A549 (cell line): ENCODE results near the gene PLCD3. TPM values are rescaled to one million over a fixed set of nuclear protein-coding genes. Genes with fewer than 3 reads are reported as not detected.
A peak's percentile ranks its signal among the peaks of the same experiment; 100 is the strongest.

Experiments
- ATAC-seq, 2 experiments: fragments of 200-7000 bp in 1 of 2; fragments of >200 bp in 1 of 2; cut with Nextera tagmentation in 1 of 2; cut with Tn5 transposase in 1 of 2; 3 replicates each; pipeline versions ENCODE4 v1.8.0 to v1.9.1; 2018 to 2020; ENCODE audit warnings: mild to moderate bottlenecking in 1 of 2, moderate library complexity in 1 of 2
- CTCF ChIA-PET: fragments of 300-600 bp; sonication (Branson Sonifier 250); formaldehyde crosslinking; extraction: SDS; loops from one replicate; lab custom pipeline; 2021; ENCODE audit warnings: antibody characterized with exemption, inconsistent platforms; lab: Yijun Ruan, JAX
- POLR2A ChIA-PET: fragments of 350-600 bp; formaldehyde crosslinking; extraction: SDS; loops from one replicate; lab custom pipeline; 2021; ENCODE audit warnings: antibody characterized with exemption, inconsistent platforms; lab: Yijun Ruan, JAX
- DNase-seq, 2 experiments: peaks; one replicate each; pipeline versions ENCODE4 v3.0.0 to v3.0.0-alpha.2; 2011 to 2016; ENCODE audit warnings: low read depth in 1 of 2, low spot score in 1 of 2
- FAIRE-seq: peaks from 2 replicates; lab custom pipeline; 2011; peaks lifted over from hg19 to GRCh38; lab: Jason Lieb, UNC
- H3K27ac ChIP-seq, 2 experiments: fragments of >200 bp; sonication (Bioruptor Twin); formaldehyde crosslinking; 3 replicates each; pipeline ENCODE4 v1.5.1; 2016 to 2017
- H3K4me1 ChIP-seq: fragments of >200 bp; sonication (Bioruptor Twin); formaldehyde crosslinking; 3 replicates; pipeline ENCODE4 v1.6.1; 2016
- H3K4me2 ChIP-seq: fragments of >200 bp; sonication (Bioruptor Twin); formaldehyde crosslinking; 3 replicates; pipeline ENCODE4 v1.6.1; 2016
- H3K4me3 ChIP-seq: fragments of >200 bp; sonication (Bioruptor Twin); formaldehyde crosslinking; 3 replicates; pipeline ENCODE4 v1.5.1; 2016
- H3K9me3 ChIP-seq: fragments of >200 bp; sonication (Bioruptor Twin); formaldehyde crosslinking; 3 replicates; pipeline ENCODE4 v1.6.1; 2016
- ATOH8 ChIP-seq: fragments of 250-450 bp; sonication (Bioruptor Pico); IDR thresholded peaks from 2 replicates; pipeline ENCODE4 v1.5.0; 2020; ENCODE audit warnings: low read depth, mild to moderate bottlenecking, moderate library complexity
- CBX2 ChIP-seq: fragments of 200-600 bp; sonication (generic); IDR thresholded peaks from 2 replicates; pipeline ENCODE4 v1.6.1; 2016; ENCODE audit warnings: low read depth, mild to moderate bottlenecking, borderline replicate concordance
- CBX8 ChIP-seq: fragments of 200-600 bp; sonication (generic); IDR thresholded peaks from 2 replicates; pipeline ENCODE4 v1.6.1; 2016
- CEBPB ChIP-seq, 2 experiments: fragments of >200 bp in 1 of 2; sonication (Bioruptor Twin) in 1 of 2; formaldehyde crosslinking in 1 of 2; IDR thresholded peaks; 2 replicates each; pipeline ENCODE4 v1.6.1; 2012 to 2016
- CHD4 ChIP-seq: fragments of 200-600 bp; sonication (generic); IDR thresholded peaks from 2 replicates; pipeline ENCODE4 v1.6.1; 2016; ENCODE audit warnings: antibody characterized with exemption, mild to moderate bottlenecking, borderline replicate concordance
- EP300 ChIP-seq, 2 experiments: fragments of >200 bp; sonication (Bioruptor Twin); formaldehyde crosslinking; IDR thresholded peaks; 2 replicates in 1 of 2; 3 replicates in 1 of 2; pipeline ENCODE4 v1.6.1; 2016 to 2017
- GATA3 ChIP-seq: IDR thresholded peaks from 2 replicates; pipeline ENCODE4 v1.6.1; 2012; ENCODE audit warnings: borderline replicate concordance
- HDAC2 ChIP-seq: fragments of 200-600 bp; sonication (generic); IDR thresholded peaks from 2 replicates; pipeline ENCODE4 v1.6.1; 2016
- HMGXB4 ChIP-seq: fragments of 250-450 bp; sonication (Bioruptor Pico); IDR thresholded peaks from 2 replicates; pipeline ENCODE4 v1.5.0; 2021; ENCODE audit warnings: mild to moderate bottlenecking, moderate library complexity, borderline replicate concordance
- HOXA7 ChIP-seq: fragments of 250-450 bp; sonication (Bioruptor Pico); IDR thresholded peaks from 2 replicates; pipeline ENCODE4 v1.5.0; 2020; ENCODE audit warnings: mild to moderate bottlenecking, moderate library complexity
- JUN ChIP-seq, 2 experiments: fragments of >200 bp; sonication (Bioruptor Twin); formaldehyde crosslinking; IDR thresholded peaks; 2 replicates in 1 of 2; 3 replicates in 1 of 2; pipeline ENCODE4 v1.6.1; 2016 to 2017
- JUNB ChIP-seq: fragments of >200 bp; sonication (Bioruptor Twin); formaldehyde crosslinking; IDR thresholded peaks from 2 replicates; pipeline ENCODE4 v1.6.1; 2016
- MAZ ChIP-seq: fragments of 150-350 bp; IDR thresholded peaks from 2 replicates; pipeline ENCODE4 v1.6.1; 2014; ENCODE audit warnings: antibody characterized with exemption, low read depth, low read length, borderline replicate concordance
- MYC ChIP-seq: IDR thresholded peaks from 2 replicates; pipeline ENCODE4 v1.6.1; 2012; ENCODE audit warnings: mild to moderate bottlenecking, inconsistent platforms, low read length, improper control_type of control experiment, borderline replicate concordance
- NPAS2 ChIP-seq: fragments of 250-450 bp; sonication (Bioruptor Pico); IDR thresholded peaks from 2 replicates; pipeline ENCODE4 v1.8.0; 2022; ENCODE audit warnings: mild to moderate bottlenecking, moderate library complexity, borderline replicate concordance
- NR3C1 ChIP-seq: fragments of >200 bp; sonication (Bioruptor Twin); formaldehyde crosslinking; IDR thresholded peaks from 3 replicates; pipeline ENCODE4 v1.6.1; 2017
- POLR2A ChIP-seq: IDR thresholded peaks from 2 replicates; pipeline ENCODE4 v1.6.1; 2012; ENCODE audit warnings: mild to moderate bottlenecking, low read length
- POLR2AphosphoS2 ChIP-seq: conservative IDR thresholded peaks from 2 replicates; pipeline ENCODE4 v1.6.1; 2012; ENCODE audit warnings: low read length, improper control_type of control experiment, inconsistent platforms
- RAD21 ChIP-seq, 2 experiments: fragments of >200 bp in 1 of 2; sonication (Bioruptor Twin) in 1 of 2; formaldehyde crosslinking in 1 of 2; IDR thresholded peaks in 1 of 2; conservative IDR thresholded peaks in 1 of 2; 2 replicates in 1 of 2; 3 replicates in 1 of 2; pipeline ENCODE4 v1.6.1; 2012 to 2018; ENCODE audit warnings: inconsistent platforms in 1 of 2
- RARB ChIP-seq: fragments of 250-450 bp; sonication (Bioruptor Pico); IDR thresholded peaks from 2 replicates; pipeline ENCODE4 v1.8.0; 2021; ENCODE audit warnings: mild to moderate bottlenecking, moderate library complexity
- REST ChIP-seq: fragments of 200-600 bp; sonication (generic); IDR thresholded peaks from 2 replicates; pipeline ENCODE4 v1.6.1; 2016; ENCODE audit warnings: antibody characterized with exemption, mild to moderate bottlenecking, moderate library complexity
- RFX5 ChIP-seq: fragments of 450-650 bp; IDR thresholded peaks from 2 replicates; pipeline ENCODE4 v1.7.1; 2014; ENCODE audit warnings: antibody characterized with exemption, mild to moderate bottlenecking, moderate library complexity
- TFCP2L1 ChIP-seq: fragments of 250-450 bp; sonication (Bioruptor Pico); IDR thresholded peaks from 2 replicates; pipeline ENCODE4 v1.5.0; 2021; ENCODE audit warnings: mild to moderate bottlenecking
- ZC3H11A ChIP-seq: fragments of 450-650 bp; IDR thresholded peaks from 2 replicates; pipeline ENCODE4 v1.6.1; 2014; ENCODE audit warnings: antibody characterized with exemption, mild to moderate bottlenecking
- WGBS: methylation state at CpG from one replicate; pipeline ENCODE4 v1.1.6; 2017; ENCODE audit errors: missing lambda C conversion rate; 5-methylcytosine and 5-hydroxymethylcytosine counted together
- polyA plus RNA-seq, 4 experiments: library from polyadenylated mRNA; depleted of rRNA in 3 of 4; stranded (reverse); fragments of >200 nt; fragmentation: RNase III in 1 of 4; extraction: RNeasy Plus Mini Kit Qiagen cat#74134 plus additional on column Dnase treatment in 1 of 4; gene quantifications; 2 replicates in 3 of 4; 3 replicates in 1 of 4; pipeline ENCODE4 v1.2.3, GENCODE V29; 2011 to 2017
- TF ChIP-seq, protein P1 (sequence below): fragments of 150-350 bp; IDR thresholded peaks from 2 replicates; pipeline ENCODE4 v1.6.1; 2014; ENCODE audit warnings: low read depth, mild to moderate bottlenecking, low read length

Gene PLCD3
- polyA plus RNA-seq, 2 of the 4 experiments (the other 2 are of a cell fraction), result 56.6 to 105 TPM

DNA sequence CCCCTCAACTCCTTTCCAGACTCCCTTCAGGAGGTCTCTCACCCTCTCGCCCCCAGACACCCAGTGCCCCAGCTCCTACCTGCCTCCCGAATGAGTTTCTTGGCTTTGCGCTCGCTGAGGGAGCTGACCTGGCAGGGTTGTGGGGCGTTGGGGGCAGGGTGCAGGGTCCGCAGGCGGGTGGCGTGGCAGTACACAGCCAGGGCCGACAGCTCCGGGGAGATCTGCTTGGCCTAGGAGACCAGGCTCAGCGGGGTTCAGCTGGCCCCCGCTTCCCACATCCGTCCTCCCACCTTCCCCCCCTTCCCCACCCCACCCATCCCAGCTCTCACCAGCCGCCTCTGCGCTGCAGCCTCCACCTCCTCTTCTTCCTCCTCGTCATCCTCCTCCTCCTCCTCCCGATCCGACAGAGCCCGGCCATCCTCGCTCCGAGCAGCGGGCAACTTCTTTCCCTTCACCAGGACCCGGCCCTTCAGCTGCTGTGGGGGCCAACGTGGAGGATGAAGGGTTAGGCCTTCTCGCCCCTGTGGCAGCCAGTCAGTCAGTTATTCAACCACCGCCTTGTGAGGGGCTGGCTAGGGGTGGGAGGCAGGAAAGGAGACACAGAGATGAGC is 17.2 kb downstream of the PLCD3 start:
- Histone ChIP-seq H3K9me3 (no peaks in the 10 kb centered on the region), H3K4me2 (no peak overlapping the region), H3K4me3 (no peak overlapping the region), H3K27ac (peak overlapping the region in 1 of 2 experiments; percentile 1; a peak in 2 of 6 replicates), H3K4me1 (0 out of 3 replicates have a peak, but pooled peaks cover 3% of the 10 kb centered on the region)
- no peak for TF ChIP-seq CHD4
- no peak for TF ChIP-seq RAD21 (conservative IDR thresholded peaks at IDR 0.05 in 1 of 2, IDR thresholded peaks at IDR 0.05 in 1 of 2)
- no peak for TF ChIP-seq JUNB
- TF ChIP-seq JUN (IDR thresholded peaks at IDR 0.05), result 0 out of 5 replicates have a peak, but pooled peaks of 1 of the 2 experiments have one; percentile 33
- no peak for TF ChIP-seq TFCP2L1 (CRISPR knock-in tag)
- 94% methylated on average over 26 of the region's 26 CpGs for WGBS
- ATAC-seq (no peak), DNase-seq (no peak), FAIRE-seq (no peak)
- POLR2A ChIA-PET, result no interaction called here
- CTCF ChIA-PET, result interaction anchor here (0.9 to 12.0 kb wide), 9 partner anchors 9 to 336 kb away, joined by 3 to 288 read pairs (median 6); partner anchors contain the start of genes ACBD4, HEXIM1 and PLCD3

- no peak overlapping the region for H3K4me2 ChIP-seq
- TF ChIP-seq NPAS2 (CRISPR knock-in tag), result no peak
- no peak for TF ChIP-seq HDAC2
- no peak for TF ChIP-seq RFX5
- TF ChIP-seq POLR2A, result no peak
- no peak for TF ChIP-seq CBX2
- TF ChIP-seq ATOH8 (CRISPR knock-in tag), result no peak
- TF ChIP-seq CBX8, result no peak
- TF ChIP-seq HMGXB4 (CRISPR knock-in tag), result no peak
- no peak for TF ChIP-seq MAZ
- no peak for TF ChIP-seq MYC
- H3K9me3 ChIP-seq, result no peaks in the 10 kb centered on the region
- FAIRE-seq (no peak), ATAC-seq (no peak), DNase-seq (no peak)
- 91% methylated on average over 19 of the region's 19 CpGs for WGBS
- CTCF ChIA-PET, result interaction anchor here (1.2 to 12.0 kb wide), 6 partner anchors 10 to 92 kb away, joined by 5 to 288 read pairs (median 44); partner anchors contain the start of genes ACBD4 and PLCD3
- 0 out of 3 replicates have a peak, but pooled peaks cover 3% of the 10 kb centered on the region for H3K4me1 ChIP-seq
- POLR2A ChIA-PET, result no interaction called here
- H3K27ac ChIP-seq, result peak overlapping the region in 1 of 2 experiments; percentile 1; a peak in 1 of 6 replicates
- H3K4me3 ChIP-seq, result no peak overlapping the region
Measured at GRCh38 chr17:45114117-45114932, 18.0 kb downstream of the PLCD3 start.

GRCh38 chr17:45113424-45113754 is 18.9 kb downstream of the PLCD3 start:
- Histone ChIP-seq H3K27ac (no peak overlapping the region), H3K4me1 (0 out of 3 replicates have a peak, but pooled peaks cover 3% of the 10 kb centered on the region), H3K9me3 (no peaks in the 10 kb centered on the region), H3K4me3 (no peak overlapping the region), H3K4me2 (no peak overlapping the region)
- ChIA-PET POLR2A (no interaction called here), CTCF (interaction anchor here (2.8 to 12.0 kb wide), 4 partner anchors 9 to 18 kb away, joined by 17 to 288 read pairs (median 55); partner anchors contain the start of genes ACBD4 and PLCD3)
- FAIRE-seq, result no peak
- 77% methylated on average over 9 of the region's 9 CpGs for WGBS
- DNase-seq, result no peak
- no peak for ATAC-seq
- TF ChIP-seq, protein P1, sequence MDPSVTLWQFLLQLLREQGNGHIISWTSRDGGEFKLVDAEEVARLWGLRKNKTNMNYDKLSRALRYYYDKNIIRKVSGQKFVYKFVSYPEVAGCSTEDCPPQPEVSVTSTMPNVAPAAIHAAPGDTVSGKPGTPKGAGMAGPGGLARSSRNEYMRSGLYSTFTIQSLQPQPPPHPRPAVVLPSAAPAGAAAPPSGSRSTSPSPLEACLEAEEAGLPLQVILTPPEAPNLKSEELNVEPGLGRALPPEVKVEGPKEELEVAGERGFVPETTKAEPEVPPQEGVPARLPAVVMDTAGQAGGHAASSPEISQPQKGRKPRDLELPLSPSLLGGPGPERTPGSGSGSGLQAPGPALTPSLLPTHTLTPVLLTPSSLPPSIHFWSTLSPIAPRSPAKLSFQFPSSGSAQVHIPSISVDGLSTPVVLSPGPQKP, result no peak
- no peak for TF ChIP-seq POLR2AphosphoS2
- TF ChIP-seq GATA3, result no peak
- no peak for TF ChIP-seq ZC3H11A
- TF ChIP-seq CEBPB (IDR thresholded peaks at IDR 0.05), result no peak
- no peak for TF ChIP-seq HOXA7 (CRISPR knock-in tag)
- no peak for TF ChIP-seq JUN (IDR thresholded peaks at IDR 0.05)
- no peak for TF ChIP-seq RARB (CRISPR knock-in tag)
- TF ChIP-seq NR3C1, result no peak
- no peak for TF ChIP-seq POLR2A
- no peak for TF ChIP-seq REST
- no peak for TF ChIP-seq EP300 (IDR thresholded peaks at IDR 0.05)
- TF ChIP-seq RAD21 (conservative IDR thresholded peaks at IDR 0.05 in 1 of 2, IDR thresholded peaks at IDR 0.05 in 1 of 2), result no peak
